CD14-positive monocyte (primary cell): ENCODE results near the gene PAIP2. TPM values are rescaled to one million over a fixed set of nuclear protein-coding genes. Genes with fewer than 3 reads are reported as not detected.

Experiments used
- DNase-seq, 3 donors: peaks; one replicate each; pipeline ENCODE4 v3.0.0-alpha.2; 2011 to 2022
- H2AFZ ChIP-seq: 2 replicates; pipeline ENCODE4 v1.6.0; 2012; ENCODE audit warnings: mild to moderate bottlenecking, low read depth, low read length, inconsistent platforms; ENCODE audit not compliant: insufficient read depth, poor library complexity, severe bottlenecking
- H3K27ac ChIP-seq, 2 donors: 1 replicate in 1 of 2; 2 replicates in 1 of 2; pipeline ENCODE4 v1.5.1; 2012 to 2013; ENCODE audit warnings: low read length in 2 of 2, control low read depth in 1 of 2, inconsistent platforms in 1 of 2, low read depth in 1 of 2, mild to moderate bottlenecking in 1 of 2
- H3K27me3 ChIP-seq, 2 donors: one replicate each; pipeline versions ENCODE4 v1.6.0 to v1.6.1; 2011 to 2013; ENCODE audit warnings: low read length in 2 of 2; ENCODE audit not compliant: control insufficient read depth in 2 of 2, insufficient read depth in 2 of 2
- H3K36me3 ChIP-seq, 2 donors: replicated peaks in 1 of 2; 1 replicate in 1 of 2; 2 replicates in 1 of 2; pipeline versions ENCODE4 v1.5.1 to v1.6.1; 2012 to 2013; ENCODE audit warnings: low read length in 2 of 2, control low read depth in 1 of 2, inconsistent platforms in 1 of 2, mild to moderate bottlenecking in 1 of 2; ENCODE audit not compliant: insufficient read depth in 2 of 2, control insufficient read depth in 1 of 2
- H3K4me1 ChIP-seq, 2 donors: 1 replicate in 1 of 2; 2 replicates in 1 of 2; pipeline versions ENCODE4 v1.5.1 to v1.6.1; 2012 to 2013; ENCODE audit warnings: low read length in 2 of 2, control low read depth in 1 of 2, inconsistent platforms in 1 of 2, mild to moderate bottlenecking in 1 of 2, moderate library complexity in 1 of 2; ENCODE audit not compliant: insufficient read depth in 2 of 2, control insufficient read depth in 1 of 2
- H3K4me2 ChIP-seq: replicated peaks from 2 replicates; pipeline ENCODE3; 2012; ENCODE audit warnings: low read length, moderate library complexity, mild to moderate bottlenecking; ENCODE audit not compliant: poor library complexity, severe bottlenecking; ENCODE audit errors: extremely low read depth
- H3K4me3 ChIP-seq, 3 experiments: fragments of 200-600 bp in 1 of 3; sonication (generic) in 1 of 3; replicated peaks in 1 of 3; 1 replicate in 2 of 3; 2 replicates in 1 of 3; pipeline ENCODE4 v1.5.1; 2011 to 2013; ENCODE audit warnings: low read length in 3 of 3, mild to moderate bottlenecking in 3 of 3, control low read depth in 2 of 3, low read depth in 2 of 3, inconsistent platforms in 1 of 3, moderate library complexity in 1 of 3
- H3K79me2 ChIP-seq: 2 replicates; pipeline ENCODE4 v1.6.0; 2012; ENCODE audit warnings: mild to moderate bottlenecking, control low read depth, inconsistent platforms, low read length, moderate library complexity; ENCODE audit not compliant: insufficient read depth
- H3K9ac ChIP-seq: 2 replicates; pipeline ENCODE4 v1.6.0; 2017; ENCODE audit warnings: low read length, mild to moderate bottlenecking; ENCODE audit not compliant: insufficient read depth, poor library complexity, severe bottlenecking
- H3K9me3 ChIP-seq, 2 donors: replicated peaks in 1 of 2; 1 replicate in 1 of 2; 2 replicates in 1 of 2; pipeline versions ENCODE4 v1.5.1 to v1.6.1; 2012 to 2013; ENCODE audit warnings: low read length in 2 of 2, control low read depth in 1 of 2; ENCODE audit not compliant: control insufficient read depth in 1 of 2, insufficient read depth in 1 of 2
- H4K20me1 ChIP-seq: 2 replicates; pipeline ENCODE4 v1.6.0; 2012; ENCODE audit warnings: mild to moderate bottlenecking, low read length, control low read depth, moderate library complexity; ENCODE audit not compliant: insufficient read depth
- H3K27ac Mint-ChIP-seq, 7 donors: one replicate each; pipeline ENCODE4 v1.8.0; 2020; ENCODE audit warnings: mild to moderate bottlenecking in 7 of 7, mixed read lengths in 7 of 7, moderate library complexity in 6 of 7, inconsistent platforms in 2 of 7
- H3K27me3 Mint-ChIP-seq, 3 donors: one replicate each; pipeline ENCODE4 v1.8.0; 2021 to 2022; ENCODE audit warnings: low read depth in 3 of 3, mild to moderate bottlenecking in 3 of 3, mixed read lengths in 3 of 3, moderate library complexity in 3 of 3, inconsistent platforms in 1 of 3
- H3K36me3 Mint-ChIP-seq, 2 donors: one replicate each; pipeline ENCODE4 v1.8.0; 2020; ENCODE audit warnings: mixed read lengths in 2 of 2, inconsistent platforms in 1 of 2, mild to moderate bottlenecking in 1 of 2
- H3K4me1 Mint-ChIP-seq: one replicate; pipeline ENCODE4 v1.8.0; 2020; ENCODE audit warnings: mild to moderate bottlenecking, mixed read lengths
- H3K4me3 Mint-ChIP-seq, 2 donors: one replicate each; pipeline ENCODE4 v1.8.0; 2020; ENCODE audit warnings: mild to moderate bottlenecking in 2 of 2, mixed read lengths in 2 of 2, moderate library complexity in 1 of 2
- H3K9me3 Mint-ChIP-seq, 7 donors: one replicate each; pipeline ENCODE4 v1.8.0; 2020 to 2022; ENCODE audit warnings: mixed read lengths in 7 of 7, mild to moderate bottlenecking in 6 of 7, moderate library complexity in 6 of 7, inconsistent platforms in 2 of 7
- CTCF ChIP-seq: fragments of 200-600 bp; IDR thresholded peaks from one replicate; pipeline ENCODE4 v1.8.0; 2022; ENCODE audit warnings: antibody characterized with exemption, mild to moderate bottlenecking
- WGBS: methylation state at CpG from one replicate; pipeline ENCODE4 v1.1.5; 2013; ENCODE audit warnings: missing lambda C conversion rate; ENCODE audit not compliant: insufficient coverage; 5-methylcytosine and 5-hydroxymethylcytosine counted together
- intact Hi-C, 2 donors: fragments of 100-400 bp; cut with micrococcal nuclease; formaldehyde crosslinking; loops; one replicate each; pipeline versions ENCODE4 v1.15.0 to v1.15.1; 2023
- polyA plus RNA-seq, 3 donors: library from polyadenylated mRNA; depleted of rRNA in 1 of 3; unstranded in 2 of 3; stranded (reverse) in 1 of 3; fragments of 300-500 nt in 2 of 3; fragments of >200 nt in 1 of 3; fragmentation: Illumina TruSeq in 2 of 3; gene quantifications; 1 replicate in 2 of 3; 2 replicates in 1 of 3; pipeline ENCODE4 v1.2.3, GENCODE V29; 2012 to 2021

Gene PAIP2
- polyA plus RNA-seq, 3 donors: 68.3 to 325 (median 313) TPM

GRCh38 chr5:139364466-139364865, 22.8 kb downstream of the PAIP2 start:
- no peak for TF ChIP-seq CTCF
- intact Hi-C loops: no loop called here
- no peak for DNase-seq
- H2AFZ ChIP-seq: no peak overlapping the region
- Mint-ChIP-seq H3K27ac (peak overlapping the region in 2 of 7 donors; percentile 26 to 73), H3K9me3 (peaks cover 0 to under 1% (median 0%) of the 10 kb centered on the region in 7 donors), H3K4me1 (no peaks in the 10 kb centered on the region), H3K36me3 (peaks cover 50 to 71% of the 10 kb centered on the region in 2 donors), H3K27me3 (no peaks in the 10 kb centered on the region), H3K4me3 (no peak overlapping the region)
- H3K9ac ChIP-seq: no peak overlapping the region
- H4K20me1 ChIP-seq: peaks cover 51% of the 10 kb centered on the region
- H3K9me3 ChIP-seq: no peaks in the 10 kb centered on the region
- no peak overlapping the region for H3K4me3 ChIP-seq
- peaks cover 55 to 62% of the 10 kb centered on the region in 2 donors for H3K36me3 ChIP-seq
- H3K4me2 ChIP-seq: no peak overlapping the region
- H3K79me2 ChIP-seq: peaks cover 32% of the 10 kb centered on the region
- no peaks in the 10 kb centered on the region for H3K4me1 ChIP-seq
- no peak overlapping the region for H3K27ac ChIP-seq
- no peaks in the 10 kb centered on the region for H3K27me3 ChIP-seq
- WGBS: no CpG with 5 or more reads among the region's 2 CpGs

- TF ChIP-seq CTCF: no peak
- Mint-ChIP-seq H3K27me3 (no peaks in the 10 kb centered on the region), H3K27ac (peak overlapping the region in 1 of 7 donors; percentile 41), H3K36me3 (peaks cover 68 to 85% of the 10 kb centered on the region in 2 donors), H3K4me3 (no peak overlapping the region), H3K9me3 (peaks cover 0 to 2% (median 0%) of the 10 kb centered on the region in 7 donors), H3K4me1 (no peaks in the 10 kb centered on the region)
- Histone ChIP-seq H3K79me2 (no peaks in the 10 kb centered on the region), H3K27me3 (no peaks in the 10 kb centered on the region), H2AFZ (no peak overlapping the region), H3K9me3 (no peaks in the 10 kb centered on the region), H3K4me2 (no peak overlapping the region), H3K9ac (no peak overlapping the region), H3K36me3 (peaks cover 64 to 90% of the 10 kb centered on the region in 2 donors), H3K4me1 (no peaks in the 10 kb centered on the region), H4K20me1 (peaks cover 12% of the 10 kb centered on the region), H3K27ac (no peak overlapping the region), H3K4me3 (no peak overlapping the region)
- no peak for DNase-seq
- WGBS: 100% methylated on average over 2 of the region's 2 CpGs
- intact Hi-C loops: no loop called here
Observed at GRCh38 chr5:139368613-139369012, 27.0 kb downstream of the PAIP2 start.
